ENCODE measurements around the gene ANXA11. TPM values are rescaled to one million over a fixed set of nuclear protein-coding genes. Genes with fewer than 3 reads are reported as not detected.

The ANXA11 gene
- total RNA-seq, 1 donor from 2014 or later, result 2.3 TPM

GRCh38 chr10:80108576-80109239 lies 96.6 kb downstream of the ANXA11 start:
- Mint-ChIP-seq H3K36me3 (ENCODE audit: unreplicated experiment) (peaks cover 18% of the 10 kb centered on the region), H3K27me3 (ENCODE audit: unreplicated experiment) (no peaks in the 10 kb centered on the region), H3K4me1 (ENCODE audit: low read depth, unreplicated experiment) (no peaks in the 10 kb centered on the region), H3K27ac (ENCODE audit: unreplicated experiment) (no peak overlapping the region), H3K4me3 (ENCODE audit: unreplicated experiment) (no peak overlapping the region), H3K9me3 (ENCODE audit: unreplicated experiment) (peaks cover 11% of the 10 kb centered on the region)
- DNase-seq, result no peak
- no peak for TF ChIP-seq CTCF (IDR thresholded peaks at IDR 0.05; ENCODE audit: partially characterized antibody, unreplicated experiment)

- H3K9me3 Mint-ChIP-seq (ENCODE audit: unreplicated experiment), result peaks cover 13% of the 10 kb centered on the region
- DNase-seq, result no peak
- H3K27me3 Mint-ChIP-seq (ENCODE audit: unreplicated experiment), result no peaks in the 10 kb centered on the region
- peaks cover 17% of the 10 kb centered on the region for H3K36me3 Mint-ChIP-seq (ENCODE audit: unreplicated experiment)
- H3K4me1 Mint-ChIP-seq (ENCODE audit: low read depth, unreplicated experiment), result no peaks in the 10 kb centered on the region
- H3K27ac Mint-ChIP-seq (ENCODE audit: unreplicated experiment), result no peak overlapping the region
- no peak overlapping the region for H3K4me3 Mint-ChIP-seq (ENCODE audit: unreplicated experiment)
- TF ChIP-seq CTCF (IDR thresholded peaks at IDR 0.05; ENCODE audit: partially characterized antibody, unreplicated experiment), result no peak
Observed at GRCh38 chr10:80104066-80104926, 101.0 kb downstream of the ANXA11 start.

Other genes with a start within 250 kb of the ANXA11 start
- 13.5 TPM for gene TMEM254, start 126.9 kb downstream of the ANXA11 start, total RNA-seq (ENCODE audit: unreplicated experiment)
- not detected for gene PLAC9, start 72.8 kb downstream of the ANXA11 start, total RNA-seq (ENCODE audit: unreplicated experiment)
- not detected for gene MAT1A, start 84.1 kb upstream of the ANXA11 start, total RNA-seq (ENCODE audit: unreplicated experiment)
- gene DYDC1, start 151.2 kb upstream of the ANXA11 start, total RNA-seq (ENCODE audit: unreplicated experiment), result not detected
- not detected for gene DYDC2, start 151.2 kb upstream of the ANXA11 start, total RNA-seq (ENCODE audit: unreplicated experiment)
- 164 TPM for gene PRXL2A, start 203.0 kb upstream of the ANXA11 start, total RNA-seq (ENCODE audit: unreplicated experiment)
- 141 TPM for gene TSPAN14, start 248.8 kb upstream of the ANXA11 start, total RNA-seq (ENCODE audit: unreplicated experiment)